ENCODE results near the gene MBD3. TPM values are rescaled to one million over a fixed set of nuclear protein-coding genes. Genes with fewer than 3 reads are reported as not detected.

Gene MBD3
- total and polyA plus RNA-seq, 2 experiments from 2014 or later, result 24.5 to 153 TPM

GRCh38 chr19:1554968-1555367 is 37.7 kb downstream of the MBD3 start:
- H3K9ac ChIP-seq, result no peak overlapping the region
- H3K36me3 ChIP-seq (ENCODE audit: low read depth), result no peaks in the 10 kb centered on the region
- no peaks in the 10 kb centered on the region for H4K20me1 ChIP-seq (ENCODE audit: insufficient read depth)
- in situ Hi-C loops (cut with MboI), result no loop called here
- H3K4me2 ChIP-seq (ENCODE audit: unreplicated experiment), result no peak overlapping the region
- H3K4me3 ChIP-seq, result no peak overlapping the region
- DNase-seq, result no peak
- peaks cover 15% of the 10 kb centered on the region; the same call in 1 of the 2 replicates for H3K79me2 ChIP-seq (ENCODE audit: insufficient read depth)
- no peaks in the 10 kb centered on the region for H3K9me2 ChIP-seq (ENCODE audit: insufficient read depth)
- H2AFZ ChIP-seq, result no peak overlapping the region
- no peak for TF ChIP-seq EZH2 (IDR thresholded peaks at IDR 0.05; ENCODE audit: insufficient read depth, poor library complexity, severe bottlenecking)
- no peak for TF ChIP-seq EZH2phosphoT487 (IDR thresholded peaks at IDR 0.05; ENCODE audit: insufficient read depth, low read depth)
- no peaks in the 10 kb centered on the region for H3K4me1 ChIP-seq (ENCODE audit: insufficient read depth)
- 95 to 97% methylated on average over 20 to 24 of the region's 24 CpGs for WGBS, 2 experiments (ENCODE audit: low coverage in 1 of 2, low lambda C conversion rate in 2 of 2, missing lambda C conversion rate in 2 of 2)
- no peaks in the 10 kb centered on the region for H3F3A ChIP-seq (ENCODE audit: insufficient read depth)
- H3K9me3 ChIP-seq (ENCODE audit: low read depth), result no peaks in the 10 kb centered on the region
- no peaks in the 10 kb centered on the region for H3K27me3 ChIP-seq (replicated peaks; ENCODE audit: insufficient read depth)
- H3K27ac ChIP-seq, result no peak overlapping the region

DNA sequence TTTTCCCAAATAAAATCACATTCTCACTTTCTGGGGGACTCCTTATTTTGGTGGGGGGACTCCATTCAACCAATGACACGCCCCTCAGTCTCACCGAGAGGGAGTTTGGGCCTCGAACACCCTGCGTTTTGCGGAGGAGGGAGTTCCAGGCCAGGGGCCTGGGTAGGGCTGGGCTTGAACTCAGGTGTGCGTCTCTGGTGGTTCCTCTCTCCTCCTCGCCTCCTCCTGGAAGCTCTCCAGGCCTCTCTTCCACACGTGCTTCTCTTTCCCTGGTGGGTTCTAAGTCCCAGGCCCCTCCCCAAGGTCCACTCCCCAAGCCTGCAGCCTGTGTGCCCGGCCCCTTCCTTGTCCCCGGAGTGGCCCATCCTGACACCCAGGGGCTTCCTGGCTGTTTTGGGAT is 39.2 kb downstream of the MBD3 start:
- Histone ChIP-seq H3K36me3 (ENCODE audit: low read depth) (no peaks in the 10 kb centered on the region), H3K9me2 (ENCODE audit: insufficient read depth) (no peaks in the 10 kb centered on the region), H3K9ac (no peak overlapping the region), H4K20me1 (ENCODE audit: insufficient read depth) (no peaks in the 10 kb centered on the region), H3K4me2 (ENCODE audit: unreplicated experiment) (no peak overlapping the region), H3K27me3 (replicated peaks; ENCODE audit: insufficient read depth) (no peaks in the 10 kb centered on the region), H3K4me1 (ENCODE audit: insufficient read depth) (no peaks in the 10 kb centered on the region), H2AFZ (no peak overlapping the region), H3K4me3 (no peak overlapping the region), H3K27ac (no peak overlapping the region), H3K79me2 (ENCODE audit: insufficient read depth) (peaks cover 5% of the 10 kb centered on the region; the same call in 1 of the 2 replicates), H3K9me3 (ENCODE audit: low read depth) (no peaks in the 10 kb centered on the region), H3F3A (ENCODE audit: insufficient read depth) (no peaks in the 10 kb centered on the region)
- TF ChIP-seq EZH2 (IDR thresholded peaks at IDR 0.05; ENCODE audit: insufficient read depth, poor library complexity, severe bottlenecking), result no peak
- TF ChIP-seq EZH2phosphoT487 (IDR thresholded peaks at IDR 0.05; ENCODE audit: insufficient read depth, low read depth), result no peak
- no peak for DNase-seq
- in situ Hi-C loops (cut with MboI), result no loop called here
- WGBS, 2 experiments (ENCODE audit: low coverage in 1 of 2, low lambda C conversion rate in 2 of 2, missing lambda C conversion rate in 2 of 2), result 72 to 73% methylated on average over 10 of the region's 10 CpGs

GRCh38 chr19:1551068-1552040 is 41.3 kb downstream of the MBD3 start:
- Histone ChIP-seq H3F3A (ENCODE audit: insufficient read depth) (no peaks in the 10 kb centered on the region), H3K27ac (no peak overlapping the region), H3K4me2 (ENCODE audit: unreplicated experiment) (no peak overlapping the region), H3K9ac (no peak overlapping the region), H3K36me3 (ENCODE audit: low read depth) (no peaks in the 10 kb centered on the region), H4K20me1 (ENCODE audit: insufficient read depth) (no peaks in the 10 kb centered on the region), H3K9me3 (ENCODE audit: low read depth) (no peaks in the 10 kb centered on the region), H3K9me2 (ENCODE audit: insufficient read depth) (no peaks in the 10 kb centered on the region), H3K4me3 (no peak overlapping the region), H2AFZ (no peak overlapping the region), H3K27me3 (replicated peaks; ENCODE audit: insufficient read depth) (no peaks in the 10 kb centered on the region), H3K4me1 (ENCODE audit: insufficient read depth) (no peaks in the 10 kb centered on the region), H3K79me2 (ENCODE audit: insufficient read depth) (no peaks in the 10 kb centered on the region)
- DNase-seq, result no peak
- WGBS, 2 experiments (ENCODE audit: low coverage in 1 of 2, low lambda C conversion rate in 2 of 2, missing lambda C conversion rate in 2 of 2), result 68% methylated on average over 17 of the region's 17 CpGs
- no peak for TF ChIP-seq EZH2phosphoT487 (IDR thresholded peaks at IDR 0.05; ENCODE audit: insufficient read depth, low read depth)
- TF ChIP-seq EZH2 (IDR thresholded peaks at IDR 0.05; ENCODE audit: insufficient read depth, poor library complexity, severe bottlenecking), result no peak
- in situ Hi-C loops (cut with MboI), result no loop called here

- H4K20me1 ChIP-seq (ENCODE audit: insufficient read depth), result no peaks in the 10 kb centered on the region
- H3K9me2 ChIP-seq (ENCODE audit: insufficient read depth), result no peaks in the 10 kb centered on the region
- H3K36me3 ChIP-seq (ENCODE audit: low read depth), result no peaks in the 10 kb centered on the region
- no peaks in the 10 kb centered on the region for H3K9me3 ChIP-seq (ENCODE audit: low read depth)
- in situ Hi-C loops (cut with MboI), result no loop called here
- H3K79me2 ChIP-seq (ENCODE audit: insufficient read depth), result no peaks in the 10 kb centered on the region
- no peak overlapping the region for H3K4me2 ChIP-seq (ENCODE audit: unreplicated experiment)
- H3K27ac ChIP-seq, result no peak overlapping the region
- H3K27me3 ChIP-seq (replicated peaks; ENCODE audit: insufficient read depth), result no peaks in the 10 kb centered on the region
- no peaks in the 10 kb centered on the region for H3K4me1 ChIP-seq (ENCODE audit: insufficient read depth)
- H2AFZ ChIP-seq, result no peak overlapping the region
- DNase-seq, result no peak
- no peak overlapping the region for H3K4me3 ChIP-seq
- TF ChIP-seq EZH2phosphoT487 (IDR thresholded peaks at IDR 0.05; ENCODE audit: insufficient read depth, low read depth) (no peak), EZH2 (IDR thresholded peaks at IDR 0.05; ENCODE audit: insufficient read depth, poor library complexity, severe bottlenecking) (no peak)
- 88 to 100% methylated on average over 2 to 4 of the region's 4 CpGs for WGBS, 2 experiments (ENCODE audit: low coverage in 1 of 2, low lambda C conversion rate in 2 of 2, missing lambda C conversion rate in 2 of 2)
- no peaks in the 10 kb centered on the region for H3F3A ChIP-seq (ENCODE audit: insufficient read depth)
- H3K9ac ChIP-seq, result no peak overlapping the region
Measured at GRCh38 chr19:1549332-1549945, 43.2 kb downstream of the MBD3 start.

Data from GM23248 (cell line).